HG03457 (cell line): ENCODE results near the gene TMC2.

ENCODE experiments used
- ATAC-seq: cut with Tn5 transposase; IDR thresholded peaks from one replicate; pipeline ENCODE4 v1.9.1; 2021; ENCODE audit warnings: moderate number of reproducible peaks; ENCODE audit not compliant: unreplicated experiment

TMC2 gene

GRCh38 chr20:2619961-2620595, 83.7 kb downstream of the TMC2 start:
- ATAC-seq, result no peak

DNA sequence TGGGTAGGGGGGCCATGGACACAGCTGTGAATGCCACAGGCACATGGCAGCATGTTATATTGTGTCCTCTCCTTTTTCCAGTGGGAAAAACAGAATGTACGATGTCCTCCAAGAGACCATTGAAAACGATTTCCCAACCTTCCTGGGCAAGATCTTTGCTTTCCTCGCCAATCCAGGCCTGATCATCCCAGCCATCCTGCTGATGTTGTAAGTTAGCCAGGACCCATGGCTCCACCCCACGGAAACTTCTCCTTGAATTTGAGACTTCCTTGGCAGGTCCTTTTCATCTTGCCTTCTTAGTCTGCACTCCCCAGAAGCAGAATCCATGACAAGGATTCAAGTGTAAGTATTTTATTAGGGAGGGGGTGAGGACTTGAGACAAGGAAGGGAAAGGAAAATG, 87.8 kb downstream of the TMC2 start:
- no peak for ATAC-seq

DNA sequence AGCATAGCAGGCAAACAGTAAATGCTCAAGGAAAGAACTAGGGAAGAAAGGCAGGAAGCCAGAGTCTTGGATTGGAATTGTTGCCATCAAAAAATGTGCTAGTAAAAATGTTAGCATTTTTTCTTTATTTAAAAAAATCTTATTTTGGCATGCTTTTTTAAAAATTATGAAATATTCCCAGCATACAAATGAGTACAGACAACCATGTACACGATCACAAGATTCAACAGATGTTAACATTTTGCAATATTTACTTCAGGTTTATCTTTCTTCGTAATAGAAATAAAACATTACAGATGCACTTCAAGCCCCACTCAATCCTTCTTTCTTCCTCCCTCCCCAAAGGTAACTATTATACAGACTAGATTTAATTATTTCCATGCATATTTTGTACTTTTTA, 88.7 kb downstream of the TMC2 start:
- ATAC-seq, result no peak

DNA sequence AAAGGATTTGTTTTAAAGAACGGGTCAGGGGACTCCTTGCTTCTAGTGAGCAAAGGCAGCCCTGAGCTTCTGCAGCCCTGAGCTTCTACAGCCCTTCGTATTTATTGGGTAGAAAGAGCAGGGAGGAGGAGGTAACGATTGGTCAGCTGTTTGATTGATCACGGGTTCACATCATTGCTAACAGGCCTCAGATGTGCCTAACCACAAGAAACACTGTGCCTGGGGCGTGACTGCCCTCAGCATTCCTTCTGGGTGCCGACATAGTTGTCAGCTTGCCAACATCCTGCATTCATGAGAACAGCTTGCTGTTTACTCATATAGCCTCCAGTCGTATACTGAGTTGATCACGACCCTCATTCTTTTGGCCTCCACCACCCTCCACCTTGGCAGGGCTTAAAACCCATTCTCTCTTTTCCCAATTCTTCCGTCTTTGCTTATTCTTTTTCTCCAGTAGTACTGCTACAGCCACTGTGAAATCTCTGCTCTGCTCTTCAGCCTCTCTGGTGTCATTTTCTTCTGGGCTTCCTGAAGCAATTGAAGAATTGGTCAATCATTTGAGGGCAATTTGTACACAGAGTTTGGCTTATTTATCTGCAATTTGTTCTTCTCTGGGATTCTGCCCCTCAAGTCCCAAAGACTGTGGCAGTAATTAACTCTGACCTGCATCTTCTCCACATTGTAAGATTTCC, 90.6 kb downstream of the TMC2 start:
- no peak for ATAC-seq

DNA sequence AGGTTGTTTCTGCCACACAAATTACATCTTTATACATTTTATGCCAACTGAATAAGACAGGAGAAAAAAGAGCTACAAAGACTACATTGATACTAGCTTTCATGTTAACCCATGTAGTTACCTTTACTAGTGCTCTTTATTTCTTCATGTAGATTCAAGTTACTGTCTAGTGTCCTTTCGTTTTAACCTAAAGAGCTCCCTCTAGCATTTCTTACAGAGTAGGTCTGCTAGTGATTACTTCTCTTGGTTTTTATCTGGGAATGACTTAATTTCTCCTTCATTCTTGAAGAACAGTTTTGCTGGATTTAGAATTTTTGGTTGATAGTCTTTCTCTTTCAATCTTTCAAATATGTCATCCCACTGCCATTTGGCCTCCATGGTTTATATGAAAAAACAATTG, 94.9 kb downstream of the TMC2 start:
- ATAC-seq, result no peak

GRCh38 chr20:2633381-2633780, 97.0 kb downstream of the TMC2 start:
- no peak for ATAC-seq

GRCh38 chr20:2637246-2637645, 100.9 kb downstream of the TMC2 start:
- ATAC-seq, result no peak

DNA sequence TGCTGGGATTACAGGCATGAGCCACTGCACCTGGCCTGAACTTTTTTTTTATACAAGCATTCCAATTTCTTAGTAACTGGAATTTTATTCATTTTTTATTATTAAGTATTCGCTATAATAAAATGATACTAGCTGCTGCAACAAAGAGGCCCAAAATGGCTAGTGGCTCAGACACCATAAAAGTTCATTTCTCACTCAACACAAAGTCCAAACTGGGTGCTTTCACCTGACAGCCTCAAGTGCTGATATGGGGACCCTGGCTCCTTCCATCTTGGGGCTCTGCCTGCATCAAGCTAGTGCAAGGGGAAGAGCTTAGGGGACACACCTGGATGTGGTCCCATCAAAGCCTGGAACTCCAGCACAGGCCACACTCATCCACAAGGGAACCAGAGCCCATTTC, 103.9 kb downstream of the TMC2 start:
- no peak for ATAC-seq

DNA sequence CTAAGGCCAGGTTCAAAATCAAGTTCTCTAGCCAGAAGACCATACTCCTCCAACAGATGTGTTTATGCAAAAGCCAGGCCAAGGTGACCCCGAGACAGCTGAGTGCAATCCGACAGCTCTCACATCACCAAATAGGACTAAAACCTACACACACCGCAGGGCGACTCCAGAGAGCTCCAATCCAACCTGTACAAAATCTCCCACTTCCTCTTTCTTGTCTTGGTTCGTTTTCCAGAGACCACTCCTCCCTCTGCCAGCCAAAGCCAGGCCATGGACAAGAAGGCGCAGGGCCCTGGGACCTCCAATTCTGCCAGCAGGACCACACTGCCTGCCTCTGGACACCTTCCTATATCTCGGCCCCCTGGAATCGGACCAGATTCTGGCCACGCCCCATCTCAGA, 104.5 kb downstream of the TMC2 start:
- ATAC-seq, result no peak

DNA sequence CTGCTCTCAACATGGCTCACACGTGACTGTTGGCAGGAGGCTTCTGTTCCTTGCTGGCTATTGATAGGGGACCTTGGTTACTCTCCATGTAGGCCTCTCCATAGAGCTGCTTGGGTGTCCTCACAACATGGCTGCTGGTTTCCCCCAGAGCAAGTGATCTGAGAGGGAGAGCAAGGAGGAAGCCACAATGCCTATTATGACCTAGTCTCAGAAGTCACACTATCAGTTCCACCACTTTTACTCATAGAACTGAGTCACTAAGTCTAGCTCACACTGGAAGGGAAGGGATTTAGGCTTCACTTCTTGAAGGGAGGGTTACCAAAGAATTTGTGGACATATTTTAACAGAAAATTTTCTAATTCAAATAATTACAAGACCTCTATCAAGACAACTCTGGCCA, 107.3 kb downstream of the TMC2 start:
- no peak for ATAC-seq

DNA sequence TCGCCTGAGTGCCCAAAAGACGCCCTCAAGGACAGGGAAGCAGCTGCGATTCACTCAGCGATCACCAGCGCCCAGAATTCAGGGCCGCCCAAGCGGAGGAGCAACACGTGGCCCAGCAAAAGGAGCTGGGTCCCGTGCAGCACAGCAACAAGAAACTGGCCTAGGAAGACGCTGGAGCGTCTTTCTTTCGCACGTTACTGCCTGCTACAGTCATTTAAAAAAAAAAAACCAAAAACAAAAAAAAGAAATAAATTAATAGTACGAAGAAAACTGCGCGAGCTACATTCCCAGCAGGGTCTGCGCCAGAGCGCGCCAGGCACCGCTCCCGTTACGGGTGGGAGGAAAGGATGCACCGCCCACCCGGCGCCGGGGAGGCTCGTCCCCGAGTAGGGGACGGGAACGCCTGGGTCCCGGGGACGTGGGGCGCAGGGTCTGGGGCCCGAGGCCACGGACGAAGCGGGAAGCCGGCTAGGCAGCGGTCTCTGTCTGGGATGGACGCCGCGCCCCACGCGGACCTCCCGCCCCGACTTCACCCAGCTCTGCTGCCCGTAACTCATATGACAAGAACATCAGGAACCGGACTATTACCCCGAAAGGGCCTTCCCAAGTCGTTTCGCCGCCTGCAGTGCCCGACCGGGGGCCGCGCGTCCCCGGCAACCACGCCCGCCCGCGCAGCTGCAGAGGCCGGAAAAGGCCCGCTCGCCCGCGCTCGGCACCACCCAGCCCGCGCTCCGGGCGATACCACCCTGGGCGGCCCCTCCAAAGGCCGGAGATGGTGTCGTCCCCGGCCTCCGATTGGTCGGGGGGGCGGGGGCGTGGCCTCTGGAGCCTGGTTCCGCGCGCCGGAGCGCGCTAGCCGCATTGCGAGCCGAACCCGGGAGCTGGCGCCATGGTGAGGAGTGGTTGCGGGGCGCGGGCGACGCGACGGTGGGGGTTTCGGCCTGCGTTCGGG, 115.7 kb downstream of the TMC2 start, which contains the start of gene NOP56:
NOP56 (plus strand) TSS at position 861 of the 952 bp plus-strand sequence; CDS start at position 890, 29 bp downstream.
- peak; percentile 79 for ATAC-seq

GRCh38 chr20:2652724-2653555, 116.6 kb downstream of the TMC2 start:
- ATAC-seq, result peak; percentile 35

DNA sequence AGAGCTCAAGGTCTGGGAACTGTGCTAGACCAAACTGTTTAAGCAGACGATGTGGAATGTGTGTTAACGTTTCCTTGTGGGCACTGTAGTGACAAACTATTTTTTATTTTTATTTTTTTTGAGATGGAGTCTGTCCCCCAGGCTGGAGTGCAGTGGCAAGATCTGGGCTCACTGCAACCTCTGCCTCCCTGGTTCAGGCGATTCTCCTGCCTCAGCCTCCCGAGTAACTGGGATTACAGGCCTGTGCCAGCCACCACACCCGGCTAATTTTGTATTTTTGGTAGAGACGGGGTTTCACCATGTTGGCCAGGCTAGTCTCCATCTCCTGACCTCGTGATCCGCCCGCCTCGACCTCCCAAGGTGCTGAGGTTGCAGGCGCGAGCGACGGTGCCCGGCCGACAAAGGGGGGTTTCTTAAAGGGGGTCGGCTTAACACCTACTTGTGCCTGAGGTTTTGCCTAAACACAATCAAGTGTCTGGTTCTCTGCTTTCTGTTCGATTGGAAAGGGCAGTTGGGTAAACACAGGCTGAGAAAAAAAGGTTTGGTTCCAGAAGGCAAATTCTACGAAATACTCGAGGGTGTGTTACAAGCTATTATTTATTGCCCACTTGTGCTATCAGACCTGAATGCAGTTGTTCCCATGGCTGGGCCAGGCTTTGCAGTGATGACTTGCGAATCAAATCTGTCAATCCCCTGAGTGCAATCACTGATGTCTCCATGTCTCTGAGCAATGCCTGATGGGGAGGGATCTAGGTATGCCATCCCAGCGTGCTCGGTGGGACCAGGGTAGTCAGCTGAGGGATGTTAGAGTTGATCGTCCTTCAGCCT, 117.4 kb downstream of the TMC2 start:
- ATAC-seq, result no peak

DNA sequence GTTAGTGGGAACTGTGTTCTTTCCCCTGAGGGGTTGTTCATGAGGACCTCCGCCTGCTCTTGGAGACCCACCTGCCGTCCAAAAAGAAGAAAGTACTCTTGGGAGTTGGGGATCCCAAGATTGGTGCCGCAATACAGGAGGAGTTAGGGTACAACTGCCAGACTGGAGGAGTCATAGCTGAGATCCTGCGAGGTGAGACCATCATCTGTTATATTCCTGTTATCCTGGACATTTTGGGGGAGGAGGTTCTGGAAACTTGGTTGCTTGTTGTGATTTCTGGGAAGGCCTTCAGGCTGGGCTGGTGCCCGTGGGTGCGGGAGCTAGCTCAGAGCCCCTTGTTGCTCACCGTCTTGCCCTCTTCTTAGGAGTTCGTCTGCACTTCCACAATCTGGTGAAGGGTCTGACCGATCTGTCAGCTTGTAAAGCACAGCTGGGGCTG, 118.0 kb downstream of the TMC2 start:
- ATAC-seq, result no peak

GRCh38 chr20:2654831-2655230, 118.5 kb downstream of the TMC2 start:
- ATAC-seq, result no peak

- ATAC-seq, result no peak
Observed at GRCh38 chr20:2655331-2656116, 119.2 kb downstream of the TMC2 start.

- ATAC-seq, result no peak
Observed at GRCh38 chr20:2656471-2657117, 120.2 kb downstream of the TMC2 start.

- no peak for ATAC-seq
Observed at GRCh38 chr20:2657241-2657640, 120.9 kb downstream of the TMC2 start.
